ENCODE measurements around the gene POU6F2. TPM values are rescaled to one million over a fixed set of nuclear protein-coding genes. Genes with fewer than 3 reads are reported as not detected.

POU6F2 gene
- total and polyA plus RNA-seq, 2 of the 4 experiments (the other 2 are of a cell fraction): not detected

GRCh38 chr7:39233851-39234529, 256.3 kb downstream of the POU6F2 start:
- intact Hi-C loops (cut with micrococcal nuclease): no loop called here
- dilution Hi-C loops (cut with HindIII; ENCODE audit: low sequenced_read_pairs, unreplicated experiment): no loop called here
- no peaks in the 10 kb centered on the region for H4K20me1 ChIP-seq (ENCODE audit: insufficient read depth, low read length)
- no peak overlapping the region for H2BK5ac ChIP-seq (ENCODE audit: low read depth, low read length, poor library complexity, severe bottlenecking)
- no peaks in the 10 kb centered on the region; the same call in none of the 2 replicates for H3K27me3 ChIP-seq (ENCODE audit: control insufficient read depth, insufficient read depth, low read length)
- H3K27ac ChIP-seq (ENCODE audit: insufficient read depth, low read length): no peak overlapping the region
- DNase-seq (no peak), ATAC-seq (ENCODE audit: low read depth) (no peak)
- no peak overlapping the region for H4K5ac ChIP-seq (ENCODE audit: low read depth, low read length)
- CTCF ChIA-PET: interaction anchor here (0.7 kb wide), 1 partner anchor 123 kb away, joined by 3 read pairs; no protein-coding TSS in a partner anchor
- TF ChIP-seq, protein P1, sequence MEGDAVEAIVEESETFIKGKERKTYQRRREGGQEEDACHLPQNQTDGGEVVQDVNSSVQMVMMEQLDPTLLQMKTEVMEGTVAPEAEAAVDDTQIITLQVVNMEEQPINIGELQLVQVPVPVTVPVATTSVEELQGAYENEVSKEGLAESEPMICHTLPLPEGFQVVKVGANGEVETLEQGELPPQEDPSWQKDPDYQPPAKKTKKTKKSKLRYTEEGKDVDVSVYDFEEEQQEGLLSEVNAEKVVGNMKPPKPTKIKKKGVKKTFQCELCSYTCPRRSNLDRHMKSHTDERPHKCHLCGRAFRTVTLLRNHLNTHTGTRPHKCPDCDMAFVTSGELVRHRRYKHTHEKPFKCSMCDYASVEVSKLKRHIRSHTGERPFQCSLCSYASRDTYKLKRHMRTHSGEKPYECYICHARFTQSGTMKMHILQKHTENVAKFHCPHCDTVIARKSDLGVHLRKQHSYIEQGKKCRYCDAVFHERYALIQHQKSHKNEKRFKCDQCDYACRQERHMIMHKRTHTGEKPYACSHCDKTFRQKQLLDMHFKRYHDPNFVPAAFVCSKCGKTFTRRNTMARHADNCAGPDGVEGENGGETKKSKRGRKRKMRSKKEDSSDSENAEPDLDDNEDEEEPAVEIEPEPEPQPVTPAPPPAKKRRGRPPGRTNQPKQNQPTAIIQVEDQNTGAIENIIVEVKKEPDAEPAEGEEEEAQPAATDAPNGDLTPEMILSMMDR (conservative IDR thresholded peaks at IDR 0.05; ENCODE audit: low read depth, low read length): no peak
- TF ChIP-seq CEBPB (IDR thresholded peaks at IDR 0.05; ENCODE audit: low read depth, low read length) (no peak), MXI1 (IDR thresholded peaks at IDR 0.05; ENCODE audit: borderline replicate concordance, low read depth, low read length) (no peak), CHD1 (IDR thresholded peaks at IDR 0.05; ENCODE audit: low read depth, low read length) (no peak), SMC3 (IDR thresholded peaks at IDR 0.05; ENCODE audit: low read depth, low read length) (no peak), MAFK (IDR thresholded peaks at IDR 0.05; ENCODE audit: low read depth, low read length) (no peak), RAD21 (IDR thresholded peaks at IDR 0.05; ENCODE audit: low read length) (no peak), MAZ (IDR thresholded peaks at IDR 0.05; ENCODE audit: borderline replicate concordance, low read depth, low read length) (no peak), POLR2A (IDR thresholded peaks at IDR 0.05; ENCODE audit: low read depth, low read length) (no peak), BHLHE40 (IDR thresholded peaks at IDR 0.05; ENCODE audit: low read depth, low read length) (no peak), RFX5 (IDR thresholded peaks at IDR 0.05; ENCODE audit: low read depth, low read length) (no peak), RCOR1 (IDR thresholded peaks at IDR 0.05; ENCODE audit: insufficient replicate concordance, low read length) (no peak), NFE2L2 (IDR thresholded peaks at IDR 0.05; ENCODE audit: low read depth, low read length) (no peak)
- TF ChIP-seq, protein P2, sequence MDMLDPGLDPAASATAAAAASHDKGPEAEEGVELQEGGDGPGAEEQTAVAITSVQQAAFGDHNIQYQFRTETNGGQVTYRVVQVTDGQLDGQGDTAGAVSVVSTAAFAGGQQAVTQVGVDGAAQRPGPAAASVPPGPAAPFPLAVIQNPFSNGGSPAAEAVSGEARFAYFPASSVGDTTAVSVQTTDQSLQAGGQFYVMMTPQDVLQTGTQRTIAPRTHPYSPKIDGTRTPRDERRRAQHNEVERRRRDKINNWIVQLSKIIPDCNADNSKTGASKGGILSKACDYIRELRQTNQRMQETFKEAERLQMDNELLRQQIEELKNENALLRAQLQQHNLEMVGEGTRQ (IDR thresholded peaks at IDR 0.05; ENCODE audit: low read depth, low read length): no peak
- TF ChIP-seq, protein P3, sequence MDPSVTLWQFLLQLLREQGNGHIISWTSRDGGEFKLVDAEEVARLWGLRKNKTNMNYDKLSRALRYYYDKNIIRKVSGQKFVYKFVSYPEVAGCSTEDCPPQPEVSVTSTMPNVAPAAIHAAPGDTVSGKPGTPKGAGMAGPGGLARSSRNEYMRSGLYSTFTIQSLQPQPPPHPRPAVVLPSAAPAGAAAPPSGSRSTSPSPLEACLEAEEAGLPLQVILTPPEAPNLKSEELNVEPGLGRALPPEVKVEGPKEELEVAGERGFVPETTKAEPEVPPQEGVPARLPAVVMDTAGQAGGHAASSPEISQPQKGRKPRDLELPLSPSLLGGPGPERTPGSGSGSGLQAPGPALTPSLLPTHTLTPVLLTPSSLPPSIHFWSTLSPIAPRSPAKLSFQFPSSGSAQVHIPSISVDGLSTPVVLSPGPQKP (IDR thresholded peaks at IDR 0.05; ENCODE audit: borderline replicate concordance, low read depth, low read length): no peak
- H3K4me2 ChIP-seq (ENCODE audit: low read depth, low read length): no peak overlapping the region
- H3K18ac ChIP-seq (ENCODE audit: low read depth, low read length): no peak overlapping the region
- 100% methylated on average over 2 of the region's 5 CpGs; no CpG with 5 or more reads in 1 of the 2 experiments for WGBS, 2 experiments (ENCODE audit: extremely low coverage in 2 of 2, insufficient read length in 1 of 2)
- H2BK15ac ChIP-seq (ENCODE audit: low read depth, low read length): no peak overlapping the region
- no TSS peak for BruUV-seq (replicated peaks)
- POLR2A ChIA-PET (ENCODE audit: unreplicated experiment): no interaction called here
- H2AK5ac ChIP-seq (ENCODE audit: low read depth, low read length): no peak overlapping the region
- H3K14ac ChIP-seq (replicated peaks; ENCODE audit: low read depth, low read length): no peak overlapping the region
- H4K91ac ChIP-seq (ENCODE audit: insufficient read depth, low read depth, low read length): no peak overlapping the region
- H2BK20ac ChIP-seq (ENCODE audit: low read depth, low read length): no peak overlapping the region
- H3K23ac ChIP-seq (ENCODE audit: low read depth, low read length): no peak overlapping the region
- H2AFZ ChIP-seq (replicated peaks; ENCODE audit: low read length, poor library complexity): no peak overlapping the region
- H3K36me3 ChIP-seq (ENCODE audit: control insufficient read depth, insufficient read depth, low read length): no peaks in the 10 kb centered on the region
- no peaks in the 10 kb centered on the region for H3K79me1 ChIP-seq (ENCODE audit: low read depth in 1 of 2, low read length in 2 of 2)
- H3K9me3 ChIP-seq (ENCODE audit: control insufficient read depth, insufficient read depth, low read length): no peaks in the 10 kb centered on the region
- H2BK120ac ChIP-seq (ENCODE audit: low read depth, low read length): no peak overlapping the region
- H3K9ac ChIP-seq (ENCODE audit: low read depth, low read length): no peak overlapping the region
- no peaks in the 10 kb centered on the region for H3K9me1 ChIP-seq (ENCODE audit: insufficient read depth, low read length)
- H3K56ac ChIP-seq (ENCODE audit: extremely low read depth, insufficient read depth, low read length): no peak overlapping the region
- in situ Hi-C loops (cut with MboI; ENCODE audit: low sequenced_read_pairs): no loop called here
- no peaks in the 10 kb centered on the region for H3K4me1 ChIP-seq (ENCODE audit: control insufficient read depth, insufficient read depth, low read length)
- H3K4me3 ChIP-seq (ENCODE audit: insufficient read depth, low read depth, low read length): no peak overlapping the region
- H2AK9ac ChIP-seq (replicated peaks; ENCODE audit: low read depth, low read length, poor library complexity): no peak overlapping the region
- H3K4ac ChIP-seq (ENCODE audit: low read depth, low read length): no peak overlapping the region
- H4K8ac ChIP-seq (ENCODE audit: low read depth in 2 of 2, low read length in 2 of 2): no peak overlapping the region

Data from IMR-90 (cell line).